ENCODE measurements around the gene TRAPPC2. TPM values are rescaled to one million over a fixed set of nuclear protein-coding genes. Genes with fewer than 3 reads are reported as not detected.
"Not testable (repeated sequence)": the region's sequence is repeated elsewhere in the genome, so short reads cannot be mapped to it uniquely, and the experiment has no call there.

Gene TRAPPC2
- total and polyA plus RNA-seq, 4 donors: 3.1 to 12.3 (median 8.8) TPM

DNA sequence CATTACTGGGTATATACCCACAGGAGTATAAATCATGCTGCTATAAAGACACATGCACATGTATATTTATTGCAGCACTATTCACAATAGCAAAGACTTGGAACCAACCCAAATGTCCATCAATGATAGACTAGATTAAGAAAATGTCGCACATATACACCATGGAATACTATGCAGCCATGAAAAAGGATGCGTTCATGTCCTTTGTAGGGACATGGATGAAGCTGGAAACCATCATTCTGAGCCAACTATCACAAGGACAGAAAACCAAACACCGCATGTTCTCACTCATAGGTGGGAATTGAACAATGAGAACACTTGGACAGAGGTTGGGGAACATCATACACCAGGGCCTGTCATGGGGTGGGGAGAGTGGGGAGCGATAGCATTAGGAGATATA is 54.7 kb downstream of the TRAPPC2 start:
- H3K9ac ChIP-seq (ENCODE audit: low read depth in 1 of 2, low read length in 2 of 2); H3K4me3 ChIP-seq (ENCODE audit: low read depth in 1 of 3, low read length in 3 of 3); DNase-seq (ENCODE audit: low spot score); H3K36me3 ChIP-seq (ENCODE audit: control insufficient read depth in 4 of 4, insufficient read depth in 3 of 4, low read depth in 1 of 4, low read length in 3 of 4); H3K27ac ChIP-seq (ENCODE audit: low read depth in 1 of 2, low read length in 2 of 2); H3K9me3 ChIP-seq (ENCODE audit: control insufficient read depth in 4 of 4, low read length in 3 of 4); H3K4me1 ChIP-seq (ENCODE audit: control insufficient read depth in 4 of 4, insufficient read depth in 4 of 4, low read length in 3 of 4); H3K27me3 ChIP-seq (ENCODE audit: control insufficient read depth in 4 of 4, insufficient read depth in 4 of 4, low read length in 3 of 4): not testable (repeated sequence)
- WGBS: 99% methylated on average over 4 of the region's 4 CpGs

DNA sequence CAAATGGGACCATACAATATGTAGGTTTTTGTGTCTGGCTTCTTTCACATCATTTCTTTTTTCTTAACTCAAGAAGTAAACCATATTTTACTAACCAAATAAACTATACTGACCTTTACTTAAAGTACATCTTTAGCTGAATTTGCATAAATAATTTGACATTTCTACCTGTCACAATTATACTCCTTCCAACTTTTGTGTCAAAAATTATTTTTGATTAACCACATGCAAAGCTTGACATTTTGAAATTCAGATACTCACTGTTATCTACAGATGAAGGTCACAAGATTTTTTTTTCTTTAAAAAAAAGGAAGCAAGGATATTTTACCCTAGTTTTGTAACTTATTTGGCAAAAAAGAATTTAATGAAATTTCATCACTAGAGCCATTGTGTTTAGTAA is 57.5 kb downstream of the TRAPPC2 start:
- no peak for DNase-seq (ENCODE audit: low spot score)
- Histone ChIP-seq H3K4me3 (ENCODE audit: low read depth in 1 of 3, low read length in 3 of 3) (no peak overlapping the region), H3K27ac (ENCODE audit: low read depth in 1 of 2, low read length in 2 of 2) (no peak overlapping the region), H3K9me3 (ENCODE audit: control insufficient read depth in 4 of 4, low read length in 3 of 4) (peaks cover 0 to 3% (median 0%) of the 10 kb centered on the region in 4 donors), H3K36me3 (ENCODE audit: control insufficient read depth in 4 of 4, insufficient read depth in 3 of 4, low read depth in 1 of 4, low read length in 3 of 4) (no peaks in the 10 kb centered on the region), H3K27me3 (ENCODE audit: control insufficient read depth in 4 of 4, insufficient read depth in 4 of 4, low read length in 3 of 4) (peaks cover 0 to 2% (median 0%) of the 10 kb centered on the region in 4 donors), H3K9ac (ENCODE audit: low read depth in 1 of 2, low read length in 2 of 2) (no peak overlapping the region), H3K4me1 (ENCODE audit: control insufficient read depth in 4 of 4, insufficient read depth in 4 of 4, low read length in 3 of 4) (no peaks in the 10 kb centered on the region)
- TF ChIP-seq, protein P1, sequence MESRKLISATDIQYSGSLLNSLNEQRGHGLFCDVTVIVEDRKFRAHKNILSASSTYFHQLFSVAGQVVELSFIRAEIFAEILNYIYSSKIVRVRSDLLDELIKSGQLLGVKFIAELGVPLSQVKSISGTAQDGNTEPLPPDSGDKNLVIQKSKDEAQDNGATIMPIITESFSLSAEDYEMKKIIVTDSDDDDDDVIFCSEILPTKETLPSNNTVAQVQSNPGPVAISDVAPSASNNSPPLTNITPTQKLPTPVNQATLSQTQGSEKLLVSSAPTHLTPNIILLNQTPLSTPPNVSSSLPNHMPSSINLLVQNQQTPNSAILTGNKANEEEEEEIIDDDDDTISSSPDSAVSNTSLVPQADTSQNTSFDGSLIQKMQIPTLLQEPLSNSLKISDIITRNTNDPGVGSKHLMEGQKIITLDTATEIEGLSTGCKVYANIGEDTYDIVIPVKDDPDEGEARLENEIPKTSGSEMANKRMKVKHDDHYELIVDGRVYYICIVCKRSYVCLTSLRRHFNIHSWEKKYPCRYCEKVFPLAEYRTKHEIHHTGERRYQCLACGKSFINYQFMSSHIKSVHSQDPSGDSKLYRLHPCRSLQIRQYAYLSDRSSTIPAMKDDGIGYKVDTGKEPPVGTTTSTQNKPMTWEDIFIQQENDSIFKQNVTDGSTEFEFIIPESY (IDR thresholded peaks at IDR 0.05): no peak
- no peak for TF ChIP-seq RXRA (IDR thresholded peaks at IDR 0.05)
- no peak for TF ChIP-seq CTCF (IDR thresholded peaks at IDR 0.05; ENCODE audit: low read depth, low read length, missing input control)
- TF ChIP-seq, protein P2, sequence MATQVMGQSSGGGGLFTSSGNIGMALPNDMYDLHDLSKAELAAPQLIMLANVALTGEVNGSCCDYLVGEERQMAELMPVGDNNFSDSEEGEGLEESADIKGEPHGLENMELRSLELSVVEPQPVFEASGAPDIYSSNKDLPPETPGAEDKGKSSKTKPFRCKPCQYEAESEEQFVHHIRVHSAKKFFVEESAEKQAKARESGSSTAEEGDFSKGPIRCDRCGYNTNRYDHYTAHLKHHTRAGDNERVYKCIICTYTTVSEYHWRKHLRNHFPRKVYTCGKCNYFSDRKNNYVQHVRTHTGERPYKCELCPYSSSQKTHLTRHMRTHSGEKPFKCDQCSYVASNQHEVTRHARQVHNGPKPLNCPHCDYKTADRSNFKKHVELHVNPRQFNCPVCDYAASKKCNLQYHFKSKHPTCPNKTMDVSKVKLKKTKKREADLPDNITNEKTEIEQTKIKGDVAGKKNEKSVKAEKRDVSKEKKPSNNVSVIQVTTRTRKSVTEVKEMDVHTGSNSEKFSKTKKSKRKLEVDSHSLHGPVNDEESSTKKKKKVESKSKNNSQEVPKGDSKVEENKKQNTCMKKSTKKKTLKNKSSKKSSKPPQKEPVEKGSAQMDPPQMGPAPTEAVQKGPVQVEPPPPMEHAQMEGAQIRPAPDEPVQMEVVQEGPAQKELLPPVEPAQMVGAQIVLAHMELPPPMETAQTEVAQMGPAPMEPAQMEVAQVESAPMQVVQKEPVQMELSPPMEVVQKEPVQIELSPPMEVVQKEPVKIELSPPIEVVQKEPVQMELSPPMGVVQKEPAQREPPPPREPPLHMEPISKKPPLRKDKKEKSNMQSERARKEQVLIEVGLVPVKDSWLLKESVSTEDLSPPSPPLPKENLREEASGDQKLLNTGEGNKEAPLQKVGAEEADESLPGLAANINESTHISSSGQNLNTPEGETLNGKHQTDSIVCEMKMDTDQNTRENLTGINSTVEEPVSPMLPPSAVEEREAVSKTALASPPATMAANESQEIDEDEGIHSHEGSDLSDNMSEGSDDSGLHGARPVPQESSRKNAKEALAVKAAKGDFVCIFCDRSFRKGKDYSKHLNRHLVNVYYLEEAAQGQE (IDR thresholded peaks at IDR 0.05): no peak
- TF ChIP-seq HNF4G (IDR thresholded peaks at IDR 0.05): no peak
- TF ChIP-seq, protein P3, sequence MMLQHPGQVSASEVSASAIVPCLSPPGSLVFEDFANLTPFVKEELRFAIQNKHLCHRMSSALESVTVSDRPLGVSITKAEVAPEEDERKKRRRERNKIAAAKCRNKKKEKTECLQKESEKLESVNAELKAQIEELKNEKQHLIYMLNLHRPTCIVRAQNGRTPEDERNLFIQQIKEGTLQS (IDR thresholded peaks at IDR 0.05): no peak
- no peak for TF ChIP-seq JUND (IDR thresholded peaks at IDR 0.05)
- TF ChIP-seq RAD21 (IDR thresholded peaks at IDR 0.05): no peak
- no peak for TF ChIP-seq GABPA (IDR thresholded peaks at IDR 0.05 in 1 of 2, conservative IDR thresholded peaks at IDR 0.05 in 1 of 2)
- no peak for TF ChIP-seq YY1 (IDR thresholded peaks at IDR 0.05)
- no peak for TF ChIP-seq SP1 (IDR thresholded peaks at IDR 0.05)
- TF ChIP-seq EGR1 (IDR thresholded peaks at IDR 0.05; ENCODE audit: low read depth in 2 of 2): no peak
- no peak for TF ChIP-seq HNF4A (conservative IDR thresholded peaks at IDR 0.05)
- TF ChIP-seq FOXA1 (IDR thresholded peaks at IDR 0.05): no peak
